MM.1S (cell line): ENCODE data around the gene CDC34.

ENCODE experiments used
- DNase-seq: peaks from one replicate; pipeline ENCODE4 v3.0.0-alpha.2; 2015
- H2AFZ ChIP-seq: fragments of 300-600 bp; sonication (generic); 2 replicates; pipeline ENCODE4 v1.6.0; 2016; ENCODE audit warnings: antibody characterized with exemption, low read length
- H3F3A ChIP-seq: fragments of 300-600 bp; sonication (generic); 2 replicates; pipeline ENCODE4 v1.6.1; 2016; ENCODE audit warnings: mild to moderate bottlenecking, antibody characterized with exemption, low read length, moderate library complexity, mixed read lengths; ENCODE audit not compliant: insufficient read depth
- H3K27ac ChIP-seq: fragments of 300-600 bp; sonication (generic); 2 replicates; pipeline ENCODE4 v1.5.1; 2016; ENCODE audit warnings: mild to moderate bottlenecking, low read length
- H3K27me3 ChIP-seq: fragments of 300-600 bp; sonication (generic); replicated peaks from 2 replicates; pipeline ENCODE4 v1.6.0; 2016; ENCODE audit warnings: low read length; ENCODE audit not compliant: insufficient read depth
- H3K36me3 ChIP-seq: fragments of 300-600 bp; sonication (generic); replicated peaks from 2 replicates; pipeline ENCODE4 v1.6.1; 2016; ENCODE audit warnings: mild to moderate bottlenecking, low read length, mixed read lengths; ENCODE audit not compliant: insufficient read depth
- H3K4me1 ChIP-seq: fragments of 300-600 bp; sonication (generic); 2 replicates; pipeline ENCODE4 v1.6.1; 2016; ENCODE audit warnings: low read length, mixed read lengths
- H3K4me2 ChIP-seq: fragments of 300-600 bp; sonication (generic); 2 replicates; pipeline ENCODE4 v1.6.0; 2016; ENCODE audit warnings: low read depth, low read length
- H3K4me3 ChIP-seq: fragments of 300-600 bp; sonication (generic); 2 replicates; pipeline ENCODE4 v1.5.1; 2016; ENCODE audit warnings: low read length, mixed read lengths
- H3K79me2 ChIP-seq: fragments of 300-600 bp; sonication (generic); 2 replicates; pipeline ENCODE4 v1.6.1; 2016; ENCODE audit warnings: mixed run types, low read length, mixed read lengths
- H3K9ac ChIP-seq: fragments of 300-600 bp; sonication (generic); 2 replicates; pipeline ENCODE4 v1.6.1; 2016; ENCODE audit warnings: low read length, mixed read lengths
- H3K9me2 ChIP-seq: fragments of 300-600 bp; sonication (generic); replicated peaks from 2 replicates; pipeline ENCODE4 v1.6.1; 2016; ENCODE audit warnings: mild to moderate bottlenecking, low read length, mixed read lengths; ENCODE audit not compliant: insufficient read depth
- H3K9me3 ChIP-seq: fragments of 300-600 bp; sonication (generic); replicated peaks from 2 replicates; pipeline ENCODE4 v1.6.1; 2016; ENCODE audit warnings: mild to moderate bottlenecking, low read length, mixed read lengths; ENCODE audit not compliant: insufficient read depth
- H4K20me1 ChIP-seq: fragments of 300-600 bp; sonication (generic); 2 replicates; pipeline ENCODE4 v1.6.1; 2016; ENCODE audit warnings: mild to moderate bottlenecking, low read length, moderate library complexity, mixed read lengths; ENCODE audit not compliant: insufficient read depth
- CTCF ChIP-seq: fragments of 300-600 bp; sonication (generic); IDR thresholded peaks from 2 replicates; pipeline ENCODE4 v1.5.1; 2016; ENCODE audit warnings: antibody characterized with exemption, low read length, mixed read lengths
- EZH2 ChIP-seq: fragments of 300-600 bp; sonication (generic); optimal IDR thresholded peaks from 2 replicates; pipeline ENCODE3; 2017; ENCODE audit warnings: low read depth, mild to moderate bottlenecking, antibody characterized with exemption, low read length, mixed read lengths
- EZH2phosphoT487 ChIP-seq: fragments of 300-600 bp; sonication (generic); IDR thresholded peaks from 2 replicates; pipeline ENCODE4 v1.6.1; 2018; ENCODE audit warnings: antibody characterized with exemption, low read length

The CDC34 gene

GRCh38 chr19:585551-586110 lies 54.1 kb downstream of the CDC34 start:
- no peak overlapping the region for H3K9ac ChIP-seq
- H3K4me1 ChIP-seq, result no peaks in the 10 kb centered on the region
- H3F3A ChIP-seq, result no peaks in the 10 kb centered on the region
- H3K36me3 ChIP-seq, result no peaks in the 10 kb centered on the region
- H3K27me3 ChIP-seq, result peaks cover 26% of the 10 kb centered on the region
- no peaks in the 10 kb centered on the region for H3K9me2 ChIP-seq
- no peaks in the 10 kb centered on the region; the same call in 1 of the 2 replicates for H4K20me1 ChIP-seq
- no peaks in the 10 kb centered on the region for H3K9me3 ChIP-seq
- no peak for DNase-seq
- TF ChIP-seq CTCF (no peak), EZH2phosphoT487 (no peak), EZH2 (no peak)
- no peaks in the 10 kb centered on the region for H3K79me2 ChIP-seq
- H2AFZ ChIP-seq, result no peak overlapping the region
- no peak overlapping the region for H3K27ac ChIP-seq
- H3K4me2 ChIP-seq, result no peak overlapping the region
- no peak overlapping the region for H3K4me3 ChIP-seq

- peak overlapping the region; percentile 36; the same call in 1 of the 2 replicates for H3K4me2 ChIP-seq
- H3K27ac ChIP-seq, result no peak overlapping the region
- no peaks in the 10 kb centered on the region for H4K20me1 ChIP-seq
- peaks cover 49% of the 10 kb centered on the region for H3K27me3 ChIP-seq
- DNase-seq, result peak; percentile 52
- H3K9me2 ChIP-seq, result no peaks in the 10 kb centered on the region
- H3K4me1 ChIP-seq, result no peaks in the 10 kb centered on the region
- no peak overlapping the region for H3K9ac ChIP-seq
- H3K4me3 ChIP-seq, result no peak overlapping the region
- H3K9me3 ChIP-seq, result no peaks in the 10 kb centered on the region
- H3F3A ChIP-seq, result no peaks in the 10 kb centered on the region
- H2AFZ ChIP-seq, result 0 out of 2 replicates have a peak overlapping the region, but pooled peaks have one; percentile 5
- H3K36me3 ChIP-seq, result no peaks in the 10 kb centered on the region
- no peak for TF ChIP-seq EZH2phosphoT487
- TF ChIP-seq CTCF, result peak; percentile 58
- no peak for TF ChIP-seq EZH2
- H3K79me2 ChIP-seq, result no peaks in the 10 kb centered on the region
These were observed 56.7 kb downstream of the CDC34 start for GRCh38 chr19:588093-588740.

GRCh38 chr19:588741-589692 lies 57.5 kb downstream of the CDC34 start:
- no peak overlapping the region for H3K9ac ChIP-seq
- DNase-seq, result no peak

More at GRCh38 chr19:588741-589692, 57.5 kb downstream of the CDC34 start:
- Histone ChIP-seq H3K27me3 (peaks cover 57% of the 10 kb centered on the region), H2AFZ (no peak overlapping the region), H4K20me1 (no peaks in the 10 kb centered on the region), H3K9me3 (no peaks in the 10 kb centered on the region), H3K36me3 (no peaks in the 10 kb centered on the region), H3F3A (no peaks in the 10 kb centered on the region), H3K4me2 (peak overlapping the region; percentile 36; the same call in 1 of the 2 replicates), H3K9me2 (no peaks in the 10 kb centered on the region), H3K4me1 (no peaks in the 10 kb centered on the region), H3K27ac (no peak overlapping the region), H3K79me2 (no peaks in the 10 kb centered on the region), H3K4me3 (no peak overlapping the region)
- no peak for TF ChIP-seq EZH2
- no peak for TF ChIP-seq CTCF
- no peak for TF ChIP-seq EZH2phosphoT487
